Measurements from ENCODE around the gene TMEM86A. TPM values are rescaled to one million over a fixed set of nuclear protein-coding genes. Genes with fewer than 3 reads are reported as not detected.

The TMEM86A gene
- total RNA-seq, 1 donor from 2014 or later = not detected

DNA sequence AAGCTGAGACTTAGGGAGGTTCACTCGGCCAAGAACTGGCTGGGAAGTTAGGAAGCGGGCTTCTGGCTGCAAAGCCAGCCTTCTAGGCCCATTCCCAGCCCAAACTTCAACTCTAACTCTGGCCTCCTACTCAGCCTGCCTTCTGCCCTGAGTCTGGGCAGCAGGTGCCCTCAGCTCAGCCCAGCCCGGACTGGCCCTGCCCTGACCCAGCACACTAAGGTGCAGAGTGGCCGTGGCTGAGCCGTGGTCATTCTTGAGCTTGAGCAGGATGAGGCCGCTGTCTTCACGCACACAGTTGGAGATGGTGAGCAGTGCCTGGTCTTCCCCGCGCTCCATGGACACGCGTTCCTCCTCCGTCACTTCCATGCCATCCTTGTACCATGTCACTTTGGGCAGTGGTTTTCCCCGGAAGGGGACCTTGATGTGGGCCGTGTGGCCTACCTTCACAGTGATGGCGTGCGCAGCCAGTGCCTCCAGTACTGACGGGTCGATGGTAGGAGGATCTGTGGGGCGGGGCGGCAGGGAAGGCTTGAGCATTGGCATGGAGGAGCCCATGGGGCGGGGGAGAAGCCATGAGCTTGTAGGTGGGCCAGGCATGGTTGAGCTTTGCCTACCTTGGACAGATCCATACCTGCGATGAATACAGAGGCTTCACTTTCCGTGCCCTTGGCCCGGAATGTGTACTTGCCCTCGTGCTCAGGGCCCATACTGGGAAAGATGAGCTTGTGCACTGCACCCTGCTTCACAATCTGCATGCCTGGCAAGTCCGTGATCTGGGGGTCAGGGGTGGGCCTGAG lies 15.3 kb downstream of the TMEM86A start:
- Mint-ChIP-seq H3K27me3 (ENCODE audit: insufficient read depth, low read depth) (peaks cover 22% of the 10 kb centered on the region), H3K9me3 (no peaks in the 10 kb centered on the region), H3K4me3 (no peak overlapping the region), H3K36me3 (no peaks in the 10 kb centered on the region), H3K27ac (no peak overlapping the region), H3K4me1 (no peaks in the 10 kb centered on the region)
- Histone ChIP-seq H3K79me2 (ENCODE audit: low read depth) (no peaks in the 10 kb centered on the region), H4K20me1 (ENCODE audit: low read depth) (no peaks in the 10 kb centered on the region), H3K4me1 (no peaks in the 10 kb centered on the region), H3K36me3 (no peaks in the 10 kb centered on the region), H3K27me3 (peaks cover 53% of the 10 kb centered on the region), H3K4me3 (no peak overlapping the region), H3K9ac (no peak overlapping the region), H3K9me3 (ENCODE audit: low read depth) (no peaks in the 10 kb centered on the region), H2AFZ (replicated peaks) (no peak overlapping the region), H3K4me2 (no peak overlapping the region), H3K27ac (no peak overlapping the region), H3F3A (ENCODE audit: low read depth) (no peaks in the 10 kb centered on the region)
- DNase-seq (ENCODE audit: low spot score) = no peak
- TF ChIP-seq EZH2phosphoT487 (IDR thresholded peaks at IDR 0.05) = no peak

GRCh38 chr11:18714443-18714780 lies 15.8 kb downstream of the TMEM86A start:
- Histone ChIP-seq H3K27ac (no peak overlapping the region), H3K36me3 (no peaks in the 10 kb centered on the region), H3K4me1 (no peaks in the 10 kb centered on the region), H3K4me3 (no peak overlapping the region), H3K79me2 (ENCODE audit: low read depth) (no peaks in the 10 kb centered on the region), H3K4me2 (no peak overlapping the region), H3F3A (ENCODE audit: low read depth) (no peaks in the 10 kb centered on the region), H3K27me3 (peaks cover 48% of the 10 kb centered on the region), H4K20me1 (ENCODE audit: low read depth) (no peaks in the 10 kb centered on the region), H3K9me3 (ENCODE audit: low read depth) (no peaks in the 10 kb centered on the region), H2AFZ (replicated peaks) (no peak overlapping the region), H3K9ac (no peak overlapping the region)
- TF ChIP-seq, protein P1, sequence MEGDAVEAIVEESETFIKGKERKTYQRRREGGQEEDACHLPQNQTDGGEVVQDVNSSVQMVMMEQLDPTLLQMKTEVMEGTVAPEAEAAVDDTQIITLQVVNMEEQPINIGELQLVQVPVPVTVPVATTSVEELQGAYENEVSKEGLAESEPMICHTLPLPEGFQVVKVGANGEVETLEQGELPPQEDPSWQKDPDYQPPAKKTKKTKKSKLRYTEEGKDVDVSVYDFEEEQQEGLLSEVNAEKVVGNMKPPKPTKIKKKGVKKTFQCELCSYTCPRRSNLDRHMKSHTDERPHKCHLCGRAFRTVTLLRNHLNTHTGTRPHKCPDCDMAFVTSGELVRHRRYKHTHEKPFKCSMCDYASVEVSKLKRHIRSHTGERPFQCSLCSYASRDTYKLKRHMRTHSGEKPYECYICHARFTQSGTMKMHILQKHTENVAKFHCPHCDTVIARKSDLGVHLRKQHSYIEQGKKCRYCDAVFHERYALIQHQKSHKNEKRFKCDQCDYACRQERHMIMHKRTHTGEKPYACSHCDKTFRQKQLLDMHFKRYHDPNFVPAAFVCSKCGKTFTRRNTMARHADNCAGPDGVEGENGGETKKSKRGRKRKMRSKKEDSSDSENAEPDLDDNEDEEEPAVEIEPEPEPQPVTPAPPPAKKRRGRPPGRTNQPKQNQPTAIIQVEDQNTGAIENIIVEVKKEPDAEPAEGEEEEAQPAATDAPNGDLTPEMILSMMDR (IDR thresholded peaks at IDR 0.05) = no peak
- H3K27me3 Mint-ChIP-seq (ENCODE audit: insufficient read depth, low read depth) = peaks cover 22% of the 10 kb centered on the region
- no peaks in the 10 kb centered on the region for H3K9me3 Mint-ChIP-seq
- no peaks in the 10 kb centered on the region for H3K36me3 Mint-ChIP-seq
- no peak overlapping the region for H3K27ac Mint-ChIP-seq
- no peaks in the 10 kb centered on the region for H3K4me1 Mint-ChIP-seq
- DNase-seq (ENCODE audit: low spot score) = no peak
- no peak overlapping the region for H3K4me3 Mint-ChIP-seq

- Mint-ChIP-seq H3K27ac (no peak overlapping the region), H3K4me1 (peaks cover 2% of the 10 kb centered on the region), H3K36me3 (no peaks in the 10 kb centered on the region), H3K4me3 (no peak overlapping the region), H3K9me3 (no peaks in the 10 kb centered on the region), H3K27me3 (ENCODE audit: insufficient read depth, low read depth) (peaks cover 24% of the 10 kb centered on the region)
- Histone ChIP-seq H3K9me3 (ENCODE audit: low read depth) (no peaks in the 10 kb centered on the region), H3K4me3 (no peak overlapping the region), H3K9ac (no peak overlapping the region), H3K27me3 (peaks cover 48% of the 10 kb centered on the region), H2AFZ (replicated peaks) (no peak overlapping the region), H3K4me1 (no peaks in the 10 kb centered on the region), H3K79me2 (ENCODE audit: low read depth) (no peaks in the 10 kb centered on the region), H4K20me1 (ENCODE audit: low read depth) (no peaks in the 10 kb centered on the region), H3F3A (ENCODE audit: low read depth) (no peaks in the 10 kb centered on the region), H3K36me3 (no peaks in the 10 kb centered on the region), H3K4me2 (no peak overlapping the region), H3K27ac (no peak overlapping the region)
- no peak for DNase-seq (ENCODE audit: low spot score)
- TF ChIP-seq, protein P1 (IDR thresholded peaks at IDR 0.05) = no peak
- no peak for TF ChIP-seq EZH2phosphoT487 (IDR thresholded peaks at IDR 0.05)
- TF ChIP-seq EZH2 (IDR thresholded peaks at IDR 0.05) = no peak
Observed at GRCh38 chr11:18715476-18715875, 16.9 kb downstream of the TMEM86A start.

- Histone ChIP-seq H3K79me2 (ENCODE audit: low read depth) (no peaks in the 10 kb centered on the region), H3K27ac (no peak overlapping the region), H3K27me3 (peaks cover 38% of the 10 kb centered on the region), H3F3A (ENCODE audit: low read depth) (peaks cover 6% of the 10 kb centered on the region), H3K4me3 (peak overlapping the region; percentile 64), H3K9me3 (ENCODE audit: low read depth) (no peaks in the 10 kb centered on the region), H2AFZ (replicated peaks) (peak overlapping the region; percentile 90), H3K9ac (no peak overlapping the region), H3K4me1 (peaks cover 6% of the 10 kb centered on the region), H3K4me2 (peak overlapping the region; percentile 94), H4K20me1 (ENCODE audit: low read depth) (no peaks in the 10 kb centered on the region), H3K36me3 (no peaks in the 10 kb centered on the region)
- Mint-ChIP-seq H3K9me3 (no peaks in the 10 kb centered on the region), H3K36me3 (no peaks in the 10 kb centered on the region), H3K27ac (no peak overlapping the region), H3K4me3 (peak overlapping the region; percentile 85), H3K4me1 (peaks cover 11% of the 10 kb centered on the region), H3K27me3 (ENCODE audit: insufficient read depth, low read depth) (peaks cover 25% of the 10 kb centered on the region)
- TF ChIP-seq EZH2 (IDR thresholded peaks at IDR 0.05) (no peak), EZH2phosphoT487 (IDR thresholded peaks at IDR 0.05) (no peak)
- TF ChIP-seq, protein P1 (IDR thresholded peaks at IDR 0.05) = no peak
- peak; percentile 29 for DNase-seq (ENCODE audit: low spot score)
Observed at GRCh38 chr11:18720091-18720807, 21.7 kb downstream of the TMEM86A start.
